GM18526 (cell line): ENCODE data around the gene SNRPB.

ENCODE experiments used
- POLR2A ChIP-seq: IDR thresholded peaks from 3 replicates; pipeline ENCODE4 v1.6.1; 2011; ENCODE audit not compliant: insufficient read length; ENCODE audit errors: extremely low read depth

The SNRPB gene

DNA sequence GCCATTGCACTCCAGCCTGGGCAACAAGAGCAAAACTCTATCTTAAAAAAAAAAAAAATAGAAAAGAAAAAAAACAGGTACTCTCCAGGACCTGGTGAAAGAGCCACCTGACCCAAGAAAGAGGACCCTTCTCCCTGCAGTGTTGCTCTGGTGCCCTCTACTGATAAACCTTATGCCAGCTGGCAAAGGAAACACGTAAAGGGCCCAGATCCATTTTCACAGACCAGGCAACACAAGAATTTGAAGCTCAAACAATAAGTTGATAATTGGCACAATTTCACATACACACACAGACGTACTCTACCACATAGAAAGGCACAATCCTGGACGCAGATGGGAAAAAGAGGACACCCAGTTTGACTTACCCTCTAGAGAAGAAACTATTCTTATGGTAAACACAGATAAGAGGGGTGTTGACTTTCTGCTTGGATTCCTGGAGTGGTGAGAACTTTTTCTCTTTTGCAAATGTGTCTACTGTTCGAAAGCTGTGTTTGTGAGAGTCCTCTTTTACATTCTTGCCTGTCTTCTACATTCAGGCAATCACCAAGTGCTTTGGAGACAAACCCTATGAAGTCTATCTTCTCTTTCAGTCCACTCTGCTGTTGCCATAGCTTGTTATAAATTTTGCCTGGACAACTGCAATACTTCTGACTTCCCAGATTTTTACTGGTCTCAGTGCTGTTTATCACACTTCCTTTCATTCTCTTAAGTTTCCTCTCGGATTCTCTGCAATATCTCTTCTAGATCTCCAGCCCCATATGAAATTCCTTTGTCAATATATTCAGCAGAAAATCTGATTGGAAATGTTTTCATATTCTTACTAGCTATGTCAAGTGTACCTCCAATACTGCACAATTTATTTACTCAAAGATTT is 6.4 kb upstream of the SNRPB start:
- TF ChIP-seq POLR2A = no peak

DNA sequence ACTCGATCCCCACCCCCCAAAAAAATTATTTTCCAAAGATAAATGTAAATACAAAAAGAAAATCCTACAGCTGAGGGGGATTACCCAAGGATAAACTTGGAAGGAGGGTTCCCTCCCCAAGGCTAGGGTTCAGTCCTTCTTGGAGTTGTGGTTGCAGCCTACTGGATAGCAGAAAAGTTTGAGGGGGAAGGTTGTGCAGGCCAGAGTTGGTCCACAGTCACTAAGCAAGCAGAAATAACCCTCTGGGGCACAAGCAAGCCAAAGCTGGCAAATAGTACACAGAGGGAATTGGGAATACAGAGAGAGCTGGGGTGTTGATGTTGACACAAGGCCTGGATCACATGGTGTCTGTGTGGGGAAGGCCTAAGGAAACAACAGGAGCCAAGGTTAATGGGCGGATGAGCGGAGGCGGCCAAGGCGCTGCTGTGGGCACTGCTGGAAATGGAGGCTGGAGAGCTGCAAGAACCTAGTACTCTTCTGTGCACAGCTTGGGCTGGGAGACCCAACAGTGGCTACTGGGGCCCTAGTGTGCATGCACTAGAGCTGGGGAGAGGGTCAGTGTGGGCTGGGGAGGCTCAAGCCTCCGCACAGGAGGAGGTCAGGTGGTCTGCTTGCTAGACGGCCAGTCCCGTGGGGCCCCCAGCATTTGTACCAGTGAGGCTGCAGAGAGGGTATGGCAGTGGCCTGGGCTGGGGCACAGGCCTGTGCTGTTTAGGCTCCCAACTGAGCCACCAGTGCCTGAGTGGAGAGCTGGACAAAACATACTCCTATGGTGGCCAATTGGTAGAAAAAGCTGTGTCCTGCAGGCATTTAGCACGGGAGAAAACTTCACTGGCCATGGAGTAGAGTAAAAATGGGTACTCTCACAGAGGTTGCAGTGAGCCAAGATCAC is 5.5 kb upstream of the SNRPB start:
- no peak for TF ChIP-seq POLR2A

DNA sequence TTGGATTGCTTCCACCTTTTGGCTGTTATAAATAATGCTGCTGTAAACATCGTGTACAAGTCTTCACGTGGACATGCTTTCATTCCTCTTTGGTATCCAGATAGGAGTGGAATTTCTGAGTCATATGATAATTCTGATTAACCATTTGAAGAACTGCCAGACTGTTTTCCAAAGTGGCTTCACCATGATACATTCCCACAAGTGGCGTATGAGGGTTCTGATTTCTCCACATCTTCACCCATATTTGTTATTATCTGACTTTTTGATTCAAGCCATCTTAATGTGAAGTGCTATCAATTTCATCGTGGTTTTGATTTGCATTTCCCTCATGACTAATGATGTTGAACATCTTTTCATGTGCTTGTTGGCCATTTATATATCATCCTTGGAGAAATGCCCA is 2.9 kb upstream of the SNRPB start:
- no peak for TF ChIP-seq POLR2A

DNA sequence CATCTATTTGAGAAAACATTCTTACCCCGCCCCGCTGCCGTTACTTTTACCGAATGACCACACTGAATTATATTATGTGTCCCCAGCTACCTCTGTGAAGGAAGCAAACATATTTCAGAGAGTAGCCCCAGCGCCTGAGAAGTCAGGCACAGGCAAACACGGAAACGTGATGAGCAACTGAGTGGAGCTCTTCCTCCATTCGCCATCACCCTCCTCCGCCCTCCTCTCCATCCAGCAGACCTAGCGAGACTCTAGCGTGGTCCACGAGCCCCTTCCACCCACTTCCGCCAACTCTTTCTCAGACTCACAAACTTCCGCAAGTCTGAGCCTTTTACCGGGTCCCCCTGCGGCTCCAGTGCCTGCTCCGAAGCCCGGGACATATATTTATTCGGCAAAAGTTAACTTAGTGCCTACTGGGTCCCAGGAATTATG is 582 bp downstream of the SNRPB start:
- TF ChIP-seq POLR2A = no peak

DNA sequence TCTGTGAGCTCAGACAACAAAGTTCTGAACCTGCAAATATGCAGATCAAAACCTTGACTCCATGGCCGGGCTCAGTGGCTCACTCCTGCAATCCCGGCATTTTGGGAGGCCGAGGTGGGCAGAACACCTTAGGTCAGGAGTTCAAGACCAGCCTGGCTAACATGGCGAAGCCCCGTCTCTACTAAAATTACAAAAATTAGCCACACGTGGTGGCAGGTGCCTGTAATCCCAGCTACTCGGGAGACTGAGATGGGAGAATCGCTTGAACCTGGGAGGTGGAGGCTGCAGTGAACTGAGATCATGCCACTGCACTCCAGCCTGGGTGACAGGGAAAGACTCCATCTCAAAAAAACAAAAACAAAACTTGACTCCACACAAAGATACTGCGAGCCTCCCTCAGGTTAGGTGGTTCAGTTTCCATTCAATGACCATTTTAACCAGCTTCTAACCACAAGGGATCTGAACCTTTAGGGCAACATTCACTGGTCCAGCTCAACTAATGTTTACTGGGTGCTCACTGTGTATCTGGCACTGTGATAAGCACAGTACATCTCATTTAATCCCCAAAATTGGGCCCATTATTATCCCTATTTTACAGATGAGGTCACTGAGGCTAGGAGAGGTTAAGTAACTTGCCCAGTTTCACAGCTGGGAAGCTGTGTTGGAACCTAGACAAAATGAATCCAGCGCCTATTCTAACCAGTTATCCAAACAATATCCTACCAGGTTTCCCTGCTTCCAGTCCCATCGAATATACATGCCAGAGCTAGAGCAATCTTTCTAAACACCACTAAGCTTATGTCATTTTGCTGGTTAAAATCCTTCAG is 1.8 kb downstream of the SNRPB start:
- no peak for TF ChIP-seq POLR2A

DNA sequence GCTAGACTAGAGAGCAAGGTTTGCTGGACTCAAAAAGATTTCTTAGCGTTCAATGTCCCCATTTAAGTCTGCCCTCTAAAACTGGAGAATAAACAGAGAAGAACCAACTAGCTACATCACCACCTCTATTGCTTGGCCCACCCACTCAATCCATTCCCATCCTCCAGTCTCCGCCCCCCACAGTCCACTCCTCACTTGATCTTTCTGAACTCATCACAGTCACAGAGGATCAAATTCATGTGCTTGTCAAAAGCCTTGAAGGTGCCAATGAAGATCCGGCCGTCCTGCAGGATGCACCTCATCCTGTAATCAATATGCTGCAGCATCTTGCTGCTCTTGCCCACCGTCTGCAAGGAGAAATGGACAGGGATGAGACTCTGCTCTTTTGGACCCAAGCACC is 3.2 kb downstream of the SNRPB start:
- no peak for TF ChIP-seq POLR2A

DNA sequence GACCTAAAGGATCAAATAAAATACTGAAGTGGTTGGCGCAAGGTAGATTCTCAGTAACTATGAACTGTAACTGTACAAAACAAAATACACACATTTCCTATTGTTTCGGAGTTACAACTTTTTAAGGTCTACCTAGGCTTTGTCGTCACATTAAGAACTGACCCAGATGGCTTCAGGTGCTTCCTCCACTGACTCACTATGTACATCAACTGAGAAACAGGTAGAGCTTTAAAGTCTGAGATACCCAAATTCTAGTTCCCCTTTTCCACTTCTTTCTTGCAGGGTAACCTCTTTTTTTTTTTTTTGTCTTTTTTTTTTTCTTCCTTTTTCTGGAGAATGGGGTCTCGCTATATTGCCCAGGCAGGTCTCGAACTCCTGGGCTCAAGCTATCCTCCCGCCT is 5.5 kb downstream of the SNRPB start:
- TF ChIP-seq POLR2A = no peak

DNA sequence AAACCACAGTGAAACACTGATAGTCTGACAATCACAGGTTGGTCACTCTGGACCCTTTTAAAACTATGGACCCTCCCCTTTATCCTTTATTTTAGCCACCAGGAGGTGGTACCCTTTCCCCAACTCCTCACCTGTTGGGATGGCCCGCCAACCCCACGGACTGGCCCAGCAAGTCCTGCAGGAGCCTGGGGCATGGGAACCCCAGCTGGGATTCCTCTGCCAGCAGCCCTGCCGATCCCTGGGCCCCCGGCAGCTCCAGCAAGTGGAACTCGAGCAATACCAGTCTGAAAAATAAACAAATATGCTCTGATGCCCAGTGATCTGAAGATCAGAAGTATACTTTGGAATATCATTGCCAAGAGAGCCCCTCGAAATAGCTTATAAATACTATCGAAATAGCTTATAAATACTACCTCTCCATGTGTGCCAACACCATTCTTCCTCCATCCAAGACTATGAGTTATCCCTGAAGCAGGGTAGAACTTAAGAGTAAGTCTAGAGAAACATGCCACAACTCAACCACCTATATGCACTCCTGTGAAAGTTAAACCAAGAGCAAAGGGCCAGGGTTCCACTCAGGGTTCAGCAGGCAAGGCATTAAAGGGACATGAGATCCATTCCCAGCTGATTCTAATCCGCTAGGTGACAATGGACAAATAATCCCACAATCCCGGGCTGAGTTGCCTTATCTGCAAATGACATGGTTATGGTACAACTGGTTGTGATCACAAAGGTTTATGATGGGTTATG is 6.8 kb downstream of the SNRPB start:
- TF ChIP-seq POLR2A = no peak

DNA sequence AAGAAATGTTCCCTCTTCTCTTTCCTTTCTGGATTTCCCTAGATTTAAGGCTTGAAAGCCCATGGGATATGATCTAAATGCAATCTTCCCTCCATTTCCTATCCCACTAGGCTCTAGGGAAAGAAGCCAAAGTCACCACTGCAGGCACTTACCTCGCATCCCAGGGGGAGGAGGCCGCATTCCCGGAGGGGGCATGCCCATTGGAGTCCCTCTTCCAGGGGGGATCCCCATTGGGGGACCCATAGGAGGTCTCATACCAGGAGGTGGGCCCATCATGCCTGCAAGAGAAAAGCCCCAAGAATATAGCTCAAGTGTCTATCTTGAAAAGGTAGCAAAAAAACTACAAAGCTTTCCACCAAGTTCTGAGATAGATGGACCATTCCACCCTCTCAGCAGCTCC is 8.1 kb downstream of the SNRPB start:
- no peak for TF ChIP-seq POLR2A

DNA sequence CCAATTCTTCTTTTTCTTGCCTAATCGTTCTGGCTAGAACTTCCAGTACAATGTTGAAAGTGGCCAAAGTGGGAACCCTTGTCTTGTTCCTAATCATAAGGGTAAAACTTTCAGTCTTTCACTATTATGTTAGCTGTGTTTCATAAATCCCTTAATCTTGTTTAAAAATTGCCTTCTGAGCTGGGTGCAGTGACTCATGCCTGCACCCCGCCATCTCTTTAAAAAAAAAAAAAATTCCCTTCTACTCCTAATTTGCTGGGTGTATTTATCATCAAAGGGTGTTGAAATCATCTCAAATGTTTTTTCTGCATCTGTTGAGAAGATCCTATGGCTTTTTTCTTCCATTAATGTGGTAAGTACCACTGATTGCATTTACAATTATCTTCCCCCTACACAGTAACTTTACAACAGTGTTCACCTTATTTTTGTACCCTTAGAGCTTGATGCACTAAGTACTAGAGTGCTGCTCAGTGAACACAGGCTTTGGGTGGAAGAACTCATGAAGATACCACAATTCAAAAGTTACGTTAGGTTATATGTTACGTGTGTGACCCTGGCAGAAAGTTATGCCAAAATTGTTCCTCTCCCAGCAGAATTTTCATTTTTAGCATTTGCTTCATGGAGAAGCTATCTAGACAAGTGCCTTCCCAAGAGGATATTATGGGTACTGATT is 9.7 kb downstream of the SNRPB start:
- no peak for TF ChIP-seq POLR2A

DNA sequence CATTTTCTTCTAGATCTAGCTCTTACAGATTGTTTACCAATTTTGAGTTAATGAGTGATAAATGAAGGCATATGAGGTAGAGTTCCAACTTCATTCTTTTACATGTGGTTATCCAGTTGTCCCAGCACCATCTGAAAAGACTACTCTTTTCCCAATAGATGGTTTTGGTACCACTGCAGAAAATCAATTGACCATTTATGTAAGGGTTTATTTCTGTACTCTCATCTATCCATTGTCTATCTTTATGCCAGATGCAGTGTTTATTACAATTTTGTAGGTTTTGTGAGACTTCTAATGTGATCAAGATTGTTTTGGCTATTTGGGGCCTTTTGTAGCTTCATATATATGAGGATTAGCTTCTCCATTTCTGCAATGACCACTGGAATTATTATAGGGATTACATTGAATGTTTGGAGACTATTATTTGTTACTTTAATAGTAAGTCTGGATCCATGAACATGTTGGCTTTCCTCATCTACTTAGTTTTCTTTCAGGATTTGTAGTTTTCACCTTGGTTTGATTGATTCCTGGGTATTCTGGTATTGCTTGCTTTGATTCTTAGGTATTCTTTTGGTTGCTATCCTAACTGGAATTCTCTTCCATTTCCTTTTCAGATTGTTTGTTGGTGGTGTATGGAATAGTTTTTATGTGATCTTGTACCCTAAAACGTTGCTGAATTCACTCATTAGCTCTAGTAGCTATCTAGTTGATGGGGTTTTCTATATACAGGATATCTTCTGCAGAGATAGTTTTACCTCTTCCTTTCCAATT is 10.4 kb downstream of the SNRPB start:
- TF ChIP-seq POLR2A = no peak

DNA sequence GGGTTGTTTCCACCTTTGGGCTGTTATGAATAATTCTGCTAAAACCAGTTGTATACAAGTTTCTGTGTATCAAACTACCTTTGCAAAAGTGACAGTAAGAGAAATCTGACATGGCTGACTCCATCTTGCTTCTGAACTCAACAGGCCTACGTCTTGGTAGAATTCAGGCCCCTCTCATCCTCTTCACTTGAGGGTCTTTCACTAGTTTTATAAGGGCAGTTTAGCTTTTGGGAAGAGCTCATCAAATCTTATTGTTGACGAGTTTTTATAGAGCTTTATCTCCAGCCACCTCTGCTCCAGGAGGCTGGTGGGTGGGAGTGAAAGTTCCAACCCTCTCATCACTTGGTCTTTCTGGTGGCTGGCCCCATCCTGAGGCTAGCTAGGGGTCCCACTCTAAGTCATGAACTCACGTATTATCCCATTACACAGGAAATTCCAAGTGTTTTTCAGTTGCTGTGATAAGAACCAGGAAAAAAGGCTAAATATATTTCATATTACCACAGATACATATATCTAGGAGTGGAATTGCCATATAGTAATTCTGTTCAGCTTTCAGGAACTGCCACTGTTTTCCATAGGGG is 11.6 kb downstream of the SNRPB start:
- no peak for TF ChIP-seq POLR2A
